Peyer's patch (tissue), 4 donors: ENCODE measurements around the gene AUP1. TPM values are rescaled to one million over a fixed set of nuclear protein-coding genes. Genes with fewer than 3 reads are reported as not detected.

Experiments
- DNase-seq, 3 donors: peaks; one replicate each; pipeline ENCODE4 v3.0.0-alpha.2; 2017 to 2019
- H3K27ac ChIP-seq, 4 donors: fragments of 200-600 bp; sonication (generic); one replicate each; pipeline ENCODE4 v1.5.1; 2016 to 2019
- H3K27me3 ChIP-seq, 2 donors: fragments of 200-600 bp; sonication (generic); one replicate each; pipeline ENCODE4 v1.5.1; 2019
- H3K36me3 ChIP-seq, 3 donors: fragments of 200-600 bp; sonication (generic); one replicate each; pipeline ENCODE4 v1.5.1; 2016 to 2019
- H3K4me1 ChIP-seq, 4 donors: fragments of 200-600 bp; sonication (generic); one replicate each; pipeline ENCODE4 v1.5.1; 2016 to 2019
- H3K4me3 ChIP-seq, 4 donors: fragments of 200-600 bp; sonication (generic); 1 replicate in 3 of 4; 2 replicates in 1 of 4; pipeline ENCODE4 v1.5.1; 2016 to 2019; ENCODE audit warnings: mild to moderate bottlenecking in 1 of 4
- H3K9me3 ChIP-seq, 4 donors: fragments of 200-600 bp; sonication (generic); one replicate each; pipeline ENCODE4 v1.5.1; 2016 to 2019; ENCODE audit warnings: mild to moderate bottlenecking in 1 of 4
- CTCF ChIP-seq, 6 experiments: fragments of 450-650 bp in 4 of 6; fragments of 200-600 bp in 2 of 6; sonication (generic) in 1 of 6; IDR thresholded peaks; one replicate each; pipeline ENCODE4 v1.5.1; 2017 to 2019; ENCODE audit warnings: antibody characterized with exemption in 6 of 6, mild to moderate bottlenecking in 3 of 6, moderate library complexity in 1 of 6
- POLR2A ChIP-seq, 2 donors: fragments of 450-650 bp; IDR thresholded peaks; one replicate each; pipeline ENCODE4 v1.5.1; 2017; ENCODE audit warnings: antibody characterized with exemption in 2 of 2, mild to moderate bottlenecking in 2 of 2, moderate library complexity in 2 of 2
- total RNA-seq, 4 donors: library from RNA; depleted of rRNA; stranded (reverse); fragments of >200 nt; gene quantifications; one replicate each; pipeline ENCODE4 v1.1.0, GENCODE V29; 2016

AUP1 gene
- total RNA-seq, 4 donors from 2014 or later: 183 to 233 (median 213) TPM

- H3K4me1 ChIP-seq: peaks cover 3 to 75% (median 25%) of the 10 kb centered on the region in 4 donors
- H3K27ac ChIP-seq: peak overlapping the region; percentile 67 to 94 (median 91)
- DNase-seq: peak; percentile 67 to 93 (median 91)
- H3K4me3 ChIP-seq: peak overlapping the region; percentile 37 to 85 (median 54)
- no peaks in the 10 kb centered on the region for H3K9me3 ChIP-seq
- H3K27me3 ChIP-seq: no peaks in the 10 kb centered on the region
- peaks cover 0 to 13% (median 0%) of the 10 kb centered on the region in 3 donors for H3K36me3 ChIP-seq
- TF ChIP-seq CTCF (IDR thresholded peaks at IDR 0.05) (peak in 4 of 6 experiments; percentile 16 to 48 (median 22)), POLR2A (IDR thresholded peaks at IDR 0.05) (peak; percentile 92)
These were observed 26.6 kb downstream of the AUP1 start for GRCh38 chr2:74502720-74503505.

- H3K36me3 ChIP-seq: peaks cover 0 to 13% (median 0%) of the 10 kb centered on the region in 3 donors
- peak overlapping the region; percentile 37 to 85 (median 54) for H3K4me3 ChIP-seq
- H3K9me3 ChIP-seq: no peaks in the 10 kb centered on the region
- H3K4me1 ChIP-seq: peaks cover 3 to 79% (median 29%) of the 10 kb centered on the region in 4 donors
- peak; percentile 66 to 69 for TF ChIP-seq POLR2A (IDR thresholded peaks at IDR 0.05)
- TF ChIP-seq CTCF (IDR thresholded peaks at IDR 0.05): no peak
- H3K27ac ChIP-seq: peak overlapping the region; percentile 67 to 94 (median 91)
- H3K27me3 ChIP-seq: no peaks in the 10 kb centered on the region
- peak in 2 of 3 donors; percentile 83 to 85 for DNase-seq
These were observed 27.3 kb downstream of the AUP1 start for GRCh38 chr2:74502147-74502719.

GRCh38 chr2:74501335-74502071 lies 28.0 kb downstream of the AUP1 start:
- TF ChIP-seq POLR2A (IDR thresholded peaks at IDR 0.05) (no peak), CTCF (IDR thresholded peaks at IDR 0.05) (no peak)
- DNase-seq: no peak
- H3K4me3 ChIP-seq: peak overlapping the region in 3 of 4 donors; percentile 37 to 85 (median 60)
- H3K27ac ChIP-seq: no peak overlapping the region
- H3K4me1 ChIP-seq: peaks cover 3 to 74% (median 27%) of the 10 kb centered on the region in 4 donors
- H3K36me3 ChIP-seq: peaks cover 0 to 13% (median 0%) of the 10 kb centered on the region in 3 donors
- H3K27me3 ChIP-seq: no peaks in the 10 kb centered on the region
- no peaks in the 10 kb centered on the region for H3K9me3 ChIP-seq

GRCh38 chr2:74500578-74500946 lies 28.9 kb downstream of the AUP1 start:
- TF ChIP-seq CTCF (IDR thresholded peaks at IDR 0.05) (no peak), POLR2A (IDR thresholded peaks at IDR 0.05) (no peak)
- no peak overlapping the region for H3K27ac ChIP-seq
- no peaks in the 10 kb centered on the region for H3K27me3 ChIP-seq
- H3K4me3 ChIP-seq: no peak overlapping the region
- no peaks in the 10 kb centered on the region for H3K9me3 ChIP-seq
- H3K4me1 ChIP-seq: peaks cover 3 to 64% (median 26%) of the 10 kb centered on the region in 4 donors
- peaks cover 0 to 8% (median 0%) of the 10 kb centered on the region in 3 donors for H3K36me3 ChIP-seq
- DNase-seq: no peak

GRCh38 chr2:74499940-74500577 lies 29.4 kb downstream of the AUP1 start:
- Histone ChIP-seq H3K4me3 (peak overlapping the region in 2 of 4 donors; percentile 50 to 53), H3K9me3 (no peaks in the 10 kb centered on the region), H3K27me3 (no peaks in the 10 kb centered on the region), H3K27ac (no peak overlapping the region), H3K36me3 (peaks cover 0 to 3% (median 0%) of the 10 kb centered on the region in 3 donors), H3K4me1 (peaks cover 3 to 59% (median 26%) of the 10 kb centered on the region in 4 donors)
- DNase-seq: no peak
- TF ChIP-seq POLR2A (IDR thresholded peaks at IDR 0.05): no peak
